ENCODE measurements around the gene DPF3.

DPF3 gene

DNA sequence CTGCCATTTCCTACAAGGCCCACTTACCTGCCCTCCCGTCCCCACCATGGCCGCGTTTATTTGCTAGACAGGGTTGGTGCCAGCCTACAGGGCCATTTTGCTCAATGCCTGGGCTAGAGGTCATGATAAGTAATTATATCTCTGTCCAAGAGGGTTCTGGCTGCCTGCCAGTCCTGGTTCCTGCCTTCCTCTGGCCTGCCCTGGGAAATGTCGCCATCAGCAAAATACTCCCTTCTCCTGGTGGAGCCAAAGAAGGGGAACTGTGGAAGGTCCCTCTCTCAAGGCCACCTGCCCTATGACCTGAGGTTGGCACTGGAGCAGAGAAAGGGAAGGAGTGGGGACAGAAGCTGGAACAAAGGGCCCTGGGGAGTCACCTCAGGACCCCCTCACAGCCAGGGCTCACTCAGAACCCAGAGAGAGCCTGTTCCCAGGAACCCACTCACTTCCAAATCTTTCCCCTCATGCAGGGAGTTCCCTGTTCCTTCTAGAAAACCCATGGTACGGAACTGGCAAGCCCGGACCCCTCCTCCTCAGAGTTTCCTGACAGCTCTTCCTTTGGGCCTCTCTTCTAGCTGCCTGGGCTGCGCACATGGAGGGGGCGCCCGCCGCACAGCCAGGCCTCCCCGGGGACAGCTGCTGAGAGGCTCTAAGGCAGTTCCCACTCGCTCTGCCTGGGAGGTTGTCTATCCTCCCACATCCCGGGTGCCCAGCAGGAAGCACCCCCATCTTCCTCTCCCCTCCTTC, 280.5 kb downstream of the DPF3 start:
- no peaks in the 10 kb centered on the region for H3K9me3 ChIP-seq (ENCODE audit: control insufficient read depth, insufficient read depth, low read length)
- H3K27ac ChIP-seq (ENCODE audit: low read length): no peak overlapping the region
- no peaks in the 10 kb centered on the region for H3K36me3 ChIP-seq (ENCODE audit: control insufficient read depth, insufficient read depth, low read length)
- WGBS (ENCODE audit: insufficient coverage, insufficient read length): no CpG with 5 or more reads among the region's 13 CpGs
- DNase-seq (ENCODE audit: low read depth, low spot score): no peak
- no peak overlapping the region for H3K4me3 ChIP-seq (ENCODE audit: low read length)
- H3K27me3 ChIP-seq (ENCODE audit: control insufficient read depth, insufficient read depth, low read length): no peaks in the 10 kb centered on the region
- peaks cover 3% of the 10 kb centered on the region for H3K4me1 ChIP-seq (ENCODE audit: control insufficient read depth, insufficient read depth, low read length)

- Histone ChIP-seq H3K4me3 (ENCODE audit: low read length) (no peak overlapping the region), H3K27me3 (ENCODE audit: control insufficient read depth, insufficient read depth, low read length) (no peaks in the 10 kb centered on the region), H3K9me3 (ENCODE audit: control insufficient read depth, insufficient read depth, low read length) (no peaks in the 10 kb centered on the region), H3K4me1 (ENCODE audit: control insufficient read depth, insufficient read depth, low read length) (no peaks in the 10 kb centered on the region; the same call in 1 of the 2 replicates), H3K36me3 (ENCODE audit: control insufficient read depth, insufficient read depth, low read length) (no peaks in the 10 kb centered on the region), H3K27ac (ENCODE audit: low read length) (no peak overlapping the region)
- no CpG with 5 or more reads among the region's 4 CpGs for WGBS (ENCODE audit: insufficient coverage, insufficient read length)
- DNase-seq (ENCODE audit: low read depth, low spot score): no peak
Measured at GRCh38 chr14:72612041-72612440, 281.9 kb downstream of the DPF3 start.

DNA sequence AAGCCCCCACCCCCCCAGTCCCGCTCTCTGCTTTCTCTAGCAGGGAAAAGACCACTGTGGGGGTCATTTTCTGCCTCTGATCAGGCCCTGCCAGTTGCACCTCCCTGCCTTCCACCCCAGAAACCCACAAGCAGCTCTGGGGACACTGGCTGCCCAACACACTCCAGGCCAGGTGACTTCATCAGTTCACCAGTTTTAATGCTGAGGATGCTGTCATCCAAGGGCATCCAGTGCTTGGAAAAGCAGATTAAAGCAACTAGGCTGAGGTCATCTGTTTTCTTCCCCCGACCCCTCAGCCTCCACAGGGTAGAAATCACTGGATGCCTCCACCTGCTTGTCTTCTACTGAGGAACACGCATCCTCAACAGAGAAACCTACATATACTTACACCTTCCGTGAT, 282.4 kb downstream of the DPF3 start:
- H3K9me3 ChIP-seq (ENCODE audit: control insufficient read depth, insufficient read depth, low read length): no peaks in the 10 kb centered on the region
- no peaks in the 10 kb centered on the region; the same call in 1 of the 2 replicates for H3K4me1 ChIP-seq (ENCODE audit: control insufficient read depth, insufficient read depth, low read length)
- WGBS (ENCODE audit: insufficient coverage, insufficient read length): no CpG with 5 or more reads among the region's 4 CpGs
- H3K27ac ChIP-seq (ENCODE audit: low read length): no peak overlapping the region
- DNase-seq (ENCODE audit: low read depth, low spot score): no peak
- no peak overlapping the region for H3K4me3 ChIP-seq (ENCODE audit: low read length)
- no peaks in the 10 kb centered on the region for H3K36me3 ChIP-seq (ENCODE audit: control insufficient read depth, insufficient read depth, low read length)
- no peaks in the 10 kb centered on the region for H3K27me3 ChIP-seq (ENCODE audit: control insufficient read depth, insufficient read depth, low read length)

DNA sequence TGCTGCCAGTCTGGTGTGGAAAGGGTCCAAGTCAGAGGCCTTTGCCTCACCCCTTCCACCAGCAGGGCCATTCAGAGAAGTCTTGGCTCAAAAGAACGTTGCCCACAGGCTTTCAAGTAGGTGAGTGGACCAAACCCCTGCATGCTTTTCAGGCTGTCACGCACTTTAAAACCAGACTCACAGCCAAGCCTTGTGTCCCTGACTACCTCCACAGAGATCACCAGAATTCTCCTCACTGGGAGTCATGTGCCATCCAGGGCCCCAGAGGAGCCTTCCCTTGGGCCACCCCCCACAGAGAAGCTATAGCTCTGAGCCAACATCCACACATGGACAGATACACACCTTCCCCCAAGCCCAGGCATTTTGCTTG, 283.1 kb downstream of the DPF3 start:
- Histone ChIP-seq H3K27ac (ENCODE audit: low read length) (no peak overlapping the region), H3K4me1 (ENCODE audit: control insufficient read depth, insufficient read depth, low read length) (no peaks in the 10 kb centered on the region; the same call in 1 of the 2 replicates), H3K27me3 (ENCODE audit: control insufficient read depth, insufficient read depth, low read length) (no peaks in the 10 kb centered on the region), H3K4me3 (ENCODE audit: low read length) (no peak overlapping the region), H3K36me3 (ENCODE audit: control insufficient read depth, insufficient read depth, low read length) (no peaks in the 10 kb centered on the region), H3K9me3 (ENCODE audit: control insufficient read depth, insufficient read depth, low read length) (no peaks in the 10 kb centered on the region)
- no CpG with 5 or more reads among the region's 2 CpGs for WGBS (ENCODE audit: insufficient coverage, insufficient read length)
- DNase-seq (ENCODE audit: low read depth, low spot score): no peak

- no CpG with 5 or more reads among the region's 12 CpGs for WGBS (ENCODE audit: insufficient coverage, insufficient read length)
- DNase-seq (ENCODE audit: low read depth, low spot score): no peak
- no peak overlapping the region for H3K27ac ChIP-seq (ENCODE audit: low read length)
- H3K4me1 ChIP-seq (ENCODE audit: control insufficient read depth, insufficient read depth, low read length): no peaks in the 10 kb centered on the region
- H3K4me3 ChIP-seq (ENCODE audit: low read length): no peak overlapping the region
- no peaks in the 10 kb centered on the region for H3K36me3 ChIP-seq (ENCODE audit: control insufficient read depth, insufficient read depth, low read length)
- no peaks in the 10 kb centered on the region for H3K9me3 ChIP-seq (ENCODE audit: control insufficient read depth, insufficient read depth, low read length)
- H3K27me3 ChIP-seq (ENCODE audit: control insufficient read depth, insufficient read depth, low read length): no peaks in the 10 kb centered on the region
Measured at GRCh38 chr14:72610096-72610830, 283.6 kb downstream of the DPF3 start.

- no peak overlapping the region for H3K4me3 ChIP-seq (ENCODE audit: low read length)
- H3K9me3 ChIP-seq (ENCODE audit: control insufficient read depth, insufficient read depth, low read length): no peaks in the 10 kb centered on the region
- no peaks in the 10 kb centered on the region for H3K4me1 ChIP-seq (ENCODE audit: control insufficient read depth, insufficient read depth, low read length)
- no peaks in the 10 kb centered on the region for H3K27me3 ChIP-seq (ENCODE audit: control insufficient read depth, insufficient read depth, low read length)
- H3K36me3 ChIP-seq (ENCODE audit: control insufficient read depth, insufficient read depth, low read length): no peaks in the 10 kb centered on the region
- no peak for DNase-seq (ENCODE audit: low read depth, low spot score)
- no peak overlapping the region for H3K27ac ChIP-seq (ENCODE audit: low read length)
- WGBS (ENCODE audit: insufficient coverage, insufficient read length): no CpG with 5 or more reads among the region's 12 CpGs
Measured at GRCh38 chr14:72609205-72609916, 284.5 kb downstream of the DPF3 start.

- DNase-seq (ENCODE audit: low read depth, low spot score): no peak
- Histone ChIP-seq H3K9me3 (ENCODE audit: control insufficient read depth, insufficient read depth, low read length) (no peaks in the 10 kb centered on the region), H3K4me1 (ENCODE audit: control insufficient read depth, insufficient read depth, low read length) (no peaks in the 10 kb centered on the region), H3K27me3 (ENCODE audit: control insufficient read depth, insufficient read depth, low read length) (no peaks in the 10 kb centered on the region), H3K4me3 (ENCODE audit: low read length) (no peak overlapping the region), H3K27ac (ENCODE audit: low read length) (no peak overlapping the region), H3K36me3 (ENCODE audit: control insufficient read depth, insufficient read depth, low read length) (no peaks in the 10 kb centered on the region)
- WGBS (ENCODE audit: insufficient coverage, insufficient read length): no CpG with 5 or more reads among the region's 8 CpGs
Measured at GRCh38 chr14:72608391-72609204, 285.3 kb downstream of the DPF3 start.

- WGBS (ENCODE audit: insufficient coverage, insufficient read length): no CpG with 5 or more reads among the region's 12 CpGs
- Histone ChIP-seq H3K9me3 (ENCODE audit: control insufficient read depth, insufficient read depth, low read length) (no peaks in the 10 kb centered on the region), H3K27me3 (ENCODE audit: control insufficient read depth, insufficient read depth, low read length) (no peaks in the 10 kb centered on the region), H3K36me3 (ENCODE audit: control insufficient read depth, insufficient read depth, low read length) (no peaks in the 10 kb centered on the region), H3K4me3 (ENCODE audit: low read length) (no peak overlapping the region), H3K4me1 (ENCODE audit: control insufficient read depth, insufficient read depth, low read length) (no peaks in the 10 kb centered on the region), H3K27ac (ENCODE audit: low read length) (no peak overlapping the region)
- no peak for DNase-seq (ENCODE audit: low read depth, low spot score)
Measured at GRCh38 chr14:72607386-72608130, 286.3 kb downstream of the DPF3 start.

DNA sequence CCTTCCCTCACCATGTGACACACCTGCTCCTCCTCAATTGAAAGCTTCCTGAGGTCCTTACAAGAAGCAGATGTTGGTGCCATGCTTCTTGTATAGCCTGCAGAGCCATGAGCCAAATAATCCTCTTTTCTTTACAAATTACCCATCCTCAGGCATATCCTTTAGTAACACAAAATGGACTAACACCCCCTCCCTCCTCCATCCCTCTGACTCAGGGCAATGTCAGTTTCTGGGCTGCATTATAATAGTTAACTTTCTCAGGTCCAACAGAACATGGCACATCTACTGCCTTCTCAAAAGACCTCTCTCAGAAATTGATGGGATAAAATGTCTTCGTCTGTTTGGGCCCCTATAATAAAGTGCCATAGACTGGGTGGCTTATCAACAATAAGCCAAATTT, 287.0 kb downstream of the DPF3 start:
- no peaks in the 10 kb centered on the region for H3K27me3 ChIP-seq (ENCODE audit: control insufficient read depth, insufficient read depth, low read length)
- no peaks in the 10 kb centered on the region for H3K9me3 ChIP-seq (ENCODE audit: control insufficient read depth, insufficient read depth, low read length)
- DNase-seq (ENCODE audit: low read depth, low spot score): no peak
- no peak overlapping the region for H3K27ac ChIP-seq (ENCODE audit: low read length)
- no peak overlapping the region for H3K4me3 ChIP-seq (ENCODE audit: low read length)
- H3K36me3 ChIP-seq (ENCODE audit: control insufficient read depth, insufficient read depth, low read length): no peaks in the 10 kb centered on the region
- WGBS (ENCODE audit: insufficient coverage, insufficient read length): no CpG with 5 or more reads among the region's 1 CpG
- H3K4me1 ChIP-seq (ENCODE audit: control insufficient read depth, insufficient read depth, low read length): no peaks in the 10 kb centered on the region
